ENCODE measurements around the gene GK. TPM values are rescaled to one million over a fixed set of nuclear protein-coding genes. Genes with fewer than 3 reads are reported as not detected.

The GK gene
- total and polyA plus RNA-seq, 10 donors = 3.5 to 55.4 (median 18.1) TPM

DNA sequence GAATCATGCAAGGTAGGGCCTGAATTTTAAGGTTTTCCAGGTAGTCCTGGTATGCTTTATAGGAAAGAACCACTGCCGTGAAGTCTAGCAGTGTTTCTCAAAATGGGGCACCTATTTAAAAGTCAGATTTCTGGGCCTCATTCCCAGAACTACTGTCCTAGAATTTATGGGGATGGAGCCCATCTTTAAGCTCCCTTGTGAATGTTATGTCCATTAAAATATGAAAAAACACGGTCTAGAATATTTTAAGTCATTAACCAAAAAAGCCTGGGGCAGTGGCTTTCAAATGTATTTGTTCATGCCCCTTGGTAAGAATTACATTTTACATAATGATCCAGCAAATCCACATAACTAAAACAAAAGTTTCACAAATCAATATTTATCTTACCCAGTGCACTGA, 35.4 kb downstream of the GK start:
- intact Hi-C loops (cut with DNase I; ENCODE audit: low total_unique reads) = no loop called here
- Histone ChIP-seq H3K27me3 (replicated peaks in 1 of 7) (no peaks in the 10 kb centered on the region), H3K4me3 (no peak overlapping the region), H3K27ac (no peak overlapping the region), H3K4me1 (no peaks in the 10 kb centered on the region), H3K9me3 (no peaks in the 10 kb centered on the region), H3K36me3 (peaks cover 0 to 20% (median 0%) of the 10 kb centered on the region in 6 donors)
- no peak for DNase-seq
- 58 to 97% (median 82%) methylated on average over 2 of the region's 2 CpGs for WGBS, 5 donors
- no peak for TF ChIP-seq POLR2AphosphoS5 (IDR thresholded peaks at IDR 0.05)
- TF ChIP-seq, protein P1, sequence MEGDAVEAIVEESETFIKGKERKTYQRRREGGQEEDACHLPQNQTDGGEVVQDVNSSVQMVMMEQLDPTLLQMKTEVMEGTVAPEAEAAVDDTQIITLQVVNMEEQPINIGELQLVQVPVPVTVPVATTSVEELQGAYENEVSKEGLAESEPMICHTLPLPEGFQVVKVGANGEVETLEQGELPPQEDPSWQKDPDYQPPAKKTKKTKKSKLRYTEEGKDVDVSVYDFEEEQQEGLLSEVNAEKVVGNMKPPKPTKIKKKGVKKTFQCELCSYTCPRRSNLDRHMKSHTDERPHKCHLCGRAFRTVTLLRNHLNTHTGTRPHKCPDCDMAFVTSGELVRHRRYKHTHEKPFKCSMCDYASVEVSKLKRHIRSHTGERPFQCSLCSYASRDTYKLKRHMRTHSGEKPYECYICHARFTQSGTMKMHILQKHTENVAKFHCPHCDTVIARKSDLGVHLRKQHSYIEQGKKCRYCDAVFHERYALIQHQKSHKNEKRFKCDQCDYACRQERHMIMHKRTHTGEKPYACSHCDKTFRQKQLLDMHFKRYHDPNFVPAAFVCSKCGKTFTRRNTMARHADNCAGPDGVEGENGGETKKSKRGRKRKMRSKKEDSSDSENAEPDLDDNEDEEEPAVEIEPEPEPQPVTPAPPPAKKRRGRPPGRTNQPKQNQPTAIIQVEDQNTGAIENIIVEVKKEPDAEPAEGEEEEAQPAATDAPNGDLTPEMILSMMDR (IDR thresholded peaks at IDR 0.05 in 8 of 11, conservative IDR thresholded peaks at IDR 0.05 in 3 of 11) = no peak
- no peak for TF ChIP-seq POLR2A (IDR thresholded peaks at IDR 0.05)

DNA sequence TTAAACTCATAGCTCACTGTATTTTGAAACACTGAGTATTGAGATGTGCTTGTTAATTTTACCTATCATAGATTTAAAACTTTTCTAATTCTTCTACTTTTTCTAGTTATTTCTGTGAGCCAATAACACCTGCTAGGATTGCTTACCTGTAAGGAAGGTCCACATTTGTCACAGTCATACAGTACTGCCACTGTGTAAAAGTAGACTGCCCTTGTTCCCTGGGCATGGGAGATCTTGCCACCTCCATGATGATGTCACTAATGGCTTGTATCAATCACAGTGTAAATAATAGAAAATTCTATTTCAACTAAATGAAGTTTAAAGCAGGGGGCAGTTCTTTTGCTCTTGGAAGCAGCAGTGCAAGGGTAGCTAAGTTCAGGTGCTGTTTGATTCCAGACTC, 35.9 kb downstream of the GK start:
- Histone ChIP-seq H3K4me1 (no peaks in the 10 kb centered on the region), H3K36me3 (peaks cover 0 to 16% (median 0%) of the 10 kb centered on the region in 6 donors), H3K4me3 (no peak overlapping the region), H3K27ac (no peak overlapping the region), H3K9me3 (no peaks in the 10 kb centered on the region), H3K27me3 (replicated peaks in 1 of 7) (no peaks in the 10 kb centered on the region)
- intact Hi-C loops (cut with DNase I; ENCODE audit: low total_unique reads) = no loop called here
- no peak for TF ChIP-seq POLR2AphosphoS5 (IDR thresholded peaks at IDR 0.05)
- no peak for TF ChIP-seq POLR2A (IDR thresholded peaks at IDR 0.05)
- TF ChIP-seq, protein P1 (IDR thresholded peaks at IDR 0.05 in 8 of 11, conservative IDR thresholded peaks at IDR 0.05 in 3 of 11) = no peak
- no peak for DNase-seq

DNA sequence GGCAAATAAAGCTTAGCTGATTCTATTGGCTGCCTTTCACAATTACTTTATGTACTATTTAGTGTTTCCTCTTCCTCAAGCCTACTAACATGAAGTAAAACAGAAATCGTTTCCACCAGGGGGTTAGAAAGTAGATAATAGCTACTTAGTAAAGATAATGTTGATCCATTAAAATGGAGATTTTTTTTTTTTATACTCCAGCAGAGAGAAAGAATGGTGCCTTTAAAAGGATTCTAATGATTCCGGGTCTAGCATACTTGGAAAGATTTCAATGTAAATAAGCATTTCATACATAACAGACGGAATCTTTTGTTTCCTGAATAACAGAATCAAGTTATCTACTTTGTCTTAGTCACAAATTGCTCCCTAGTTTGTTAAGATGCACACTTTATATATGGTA, 37.1 kb downstream of the GK start:
- H3K4me3 ChIP-seq = no peak overlapping the region
- H3K4me1 ChIP-seq = no peaks in the 10 kb centered on the region
- H3K36me3 ChIP-seq = peaks cover 0 to 14% (median 0%) of the 10 kb centered on the region in 6 donors
- no peak for DNase-seq
- 49 to 79% (median 76%) methylated on average over 3 of the region's 3 CpGs for WGBS, 5 donors
- H3K9me3 ChIP-seq = no peaks in the 10 kb centered on the region
- no peaks in the 10 kb centered on the region for H3K27me3 ChIP-seq (replicated peaks in 1 of 7)
- H3K27ac ChIP-seq = no peak overlapping the region
- intact Hi-C loops (cut with DNase I; ENCODE audit: low total_unique reads) = no loop called here
- TF ChIP-seq POLR2AphosphoS5 (IDR thresholded peaks at IDR 0.05) (no peak), POLR2A (IDR thresholded peaks at IDR 0.05) (no peak)
- TF ChIP-seq, protein P1 (IDR thresholded peaks at IDR 0.05 in 8 of 11, conservative IDR thresholded peaks at IDR 0.05 in 3 of 11) = no peak

DNA sequence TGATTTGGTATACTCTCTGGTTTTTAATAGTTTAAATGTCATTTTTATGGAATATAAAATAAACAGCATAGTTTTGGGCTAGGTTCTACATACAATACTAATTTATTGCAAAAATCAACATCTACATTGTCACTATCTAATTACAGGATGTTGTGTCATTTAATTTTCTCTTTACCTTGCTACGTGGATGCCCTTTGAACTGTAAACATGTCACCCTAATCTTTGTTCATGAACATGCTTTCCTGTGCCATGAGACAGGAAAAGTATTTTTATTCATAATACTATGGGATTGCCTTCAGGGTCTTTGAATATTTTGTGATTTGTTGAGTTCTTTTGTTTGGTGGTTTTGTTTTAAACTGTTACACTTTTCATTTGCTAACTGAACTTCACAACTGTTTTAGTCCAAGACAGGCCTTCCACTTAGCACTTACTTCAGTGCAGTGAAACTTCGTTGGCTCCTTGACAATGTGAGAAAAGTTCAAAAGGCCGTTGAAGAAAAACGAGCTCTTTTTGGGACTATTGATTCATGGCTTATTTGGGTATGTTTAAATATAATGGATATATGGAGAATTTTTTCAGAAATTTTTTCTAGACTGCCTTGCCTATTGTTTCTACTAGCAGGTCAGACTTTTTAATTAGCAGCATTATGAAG, 40.9 kb downstream of the GK start:
- Histone ChIP-seq H3K4me3 (no peak overlapping the region), H3K4me1 (no peaks in the 10 kb centered on the region), H3K27ac (no peak overlapping the region), H3K36me3 (peaks cover 0 to 33% (median 0%) of the 10 kb centered on the region in 6 donors), H3K27me3 (replicated peaks in 1 of 7) (no peaks in the 10 kb centered on the region), H3K9me3 (no peaks in the 10 kb centered on the region)
- intact Hi-C loops (cut with DNase I; ENCODE audit: low total_unique reads) = no loop called here
- DNase-seq = no peak
- TF ChIP-seq, protein P1 (IDR thresholded peaks at IDR 0.05 in 8 of 11, conservative IDR thresholded peaks at IDR 0.05 in 3 of 11) = no peak
- TF ChIP-seq POLR2A (IDR thresholded peaks at IDR 0.05) (no peak), POLR2AphosphoS5 (IDR thresholded peaks at IDR 0.05) (no peak)
- 66 to 76% (median 72%) methylated on average over 4 of the region's 4 CpGs for WGBS, 5 donors

Measured in spleen (tissue), 11 donors.